ENCODE measurements around the gene ZNF593.

Gene ZNF593

GRCh38 chr1:26125946-26126320 lies 43.8 kb upstream of the ZNF593 start:
- H3K4me3 ChIP-seq (ENCODE audit: control insufficient read depth, low read depth, low read length) = no peak overlapping the region

DNA sequence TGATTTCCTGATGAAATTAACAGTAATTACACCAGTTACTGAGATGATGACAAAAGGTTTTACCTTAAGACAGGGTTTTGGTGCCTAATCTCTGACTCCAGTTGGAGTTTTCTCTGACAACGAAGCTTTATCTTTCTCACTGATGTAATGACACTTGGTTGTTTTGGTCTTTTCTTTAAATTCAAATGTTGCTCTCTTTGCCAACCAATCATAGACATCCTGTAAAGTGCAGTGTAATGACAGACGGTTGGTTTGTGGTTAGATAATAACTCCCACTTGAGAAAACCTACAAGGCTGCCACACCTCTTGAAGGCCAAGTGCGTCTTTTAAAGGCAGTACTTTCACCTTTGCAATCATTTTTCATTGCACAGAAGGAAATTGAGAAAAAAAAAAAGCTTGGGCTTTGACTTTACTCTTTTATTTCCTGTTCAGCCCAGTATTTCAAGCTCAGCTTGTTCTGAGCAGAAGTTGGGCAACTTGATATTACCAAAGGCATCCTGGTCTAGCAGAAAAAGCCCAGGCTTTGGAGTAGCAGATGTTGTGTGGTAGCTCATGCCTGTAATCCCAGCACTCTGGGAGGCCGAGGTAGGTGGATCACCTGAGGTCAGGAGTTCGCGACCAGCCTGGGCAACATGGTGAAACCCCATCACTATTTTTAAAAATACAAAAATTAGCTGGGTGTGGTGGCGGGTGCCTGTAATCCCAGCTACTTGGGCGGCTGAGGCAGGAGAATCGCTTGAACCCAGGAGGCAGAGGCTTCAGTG lies 43.2 kb upstream of the ZNF593 start:
- H3K4me3 ChIP-seq (ENCODE audit: control insufficient read depth, low read depth, low read length) = no peak overlapping the region
- TF ChIP-seq CTCF (IDR thresholded peaks at IDR 0.05; ENCODE audit: control insufficient read depth, insufficient read depth, low read depth, low read length, missing control alignments) = no peak
- DNase-seq (ENCODE audit: low read depth) = no peak

More at GRCh38 chr1:26125946-26126320, 43.8 kb upstream of the ZNF593 start:
- no peak for TF ChIP-seq CTCF (IDR thresholded peaks at IDR 0.05; ENCODE audit: control insufficient read depth, insufficient read depth, low read depth, low read length, missing control alignments)
- no peak for DNase-seq (ENCODE audit: low read depth)

DNA sequence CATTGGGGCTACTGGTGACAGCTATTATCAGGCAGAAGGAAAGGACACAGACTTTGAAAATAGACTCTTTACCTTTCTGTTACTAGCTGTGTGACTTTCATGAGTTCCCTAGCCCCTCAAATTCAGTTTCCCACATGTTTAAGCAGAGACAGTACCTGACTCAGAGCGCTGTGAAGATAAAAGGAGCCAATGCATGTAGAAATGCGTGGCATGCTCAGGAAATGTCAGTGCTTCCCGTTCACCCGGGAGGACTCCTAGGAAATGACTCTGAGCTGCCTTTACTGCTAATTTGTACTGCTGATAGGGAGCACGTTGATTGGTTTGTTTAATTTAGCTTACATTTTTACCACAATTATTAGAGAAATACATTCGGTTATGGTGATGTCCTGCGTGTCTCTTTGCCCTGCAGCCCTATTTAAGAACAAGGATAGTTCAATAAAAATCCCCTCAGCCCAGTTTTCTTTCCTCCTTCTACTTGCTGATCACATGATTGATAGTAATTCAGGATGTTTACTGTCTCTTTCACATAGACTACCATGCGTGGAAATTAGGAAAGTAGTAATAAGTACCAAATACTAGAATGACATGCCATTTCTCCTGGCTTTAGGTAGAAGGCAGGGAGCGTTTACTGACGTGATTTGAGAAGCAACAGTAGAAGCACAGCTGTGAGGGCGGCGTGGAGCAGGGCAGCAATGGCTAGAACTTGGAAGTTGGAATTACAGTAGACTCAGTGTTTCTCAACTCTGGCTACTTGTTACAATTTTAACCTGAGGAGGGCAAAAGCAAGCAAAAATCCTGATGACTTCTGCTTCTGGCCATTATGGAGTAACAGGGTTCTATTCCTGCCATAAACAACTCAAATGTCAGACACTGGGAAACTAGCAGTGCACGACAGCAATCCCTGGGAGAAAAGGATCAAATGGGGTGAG lies 42.2 kb upstream of the ZNF593 start:
- no peak for TF ChIP-seq CTCF (IDR thresholded peaks at IDR 0.05; ENCODE audit: control insufficient read depth, insufficient read depth, low read depth, low read length, missing control alignments)
- DNase-seq (ENCODE audit: low read depth) = no peak
- no peak overlapping the region for H3K4me3 ChIP-seq (ENCODE audit: control insufficient read depth, low read depth, low read length)

DNA sequence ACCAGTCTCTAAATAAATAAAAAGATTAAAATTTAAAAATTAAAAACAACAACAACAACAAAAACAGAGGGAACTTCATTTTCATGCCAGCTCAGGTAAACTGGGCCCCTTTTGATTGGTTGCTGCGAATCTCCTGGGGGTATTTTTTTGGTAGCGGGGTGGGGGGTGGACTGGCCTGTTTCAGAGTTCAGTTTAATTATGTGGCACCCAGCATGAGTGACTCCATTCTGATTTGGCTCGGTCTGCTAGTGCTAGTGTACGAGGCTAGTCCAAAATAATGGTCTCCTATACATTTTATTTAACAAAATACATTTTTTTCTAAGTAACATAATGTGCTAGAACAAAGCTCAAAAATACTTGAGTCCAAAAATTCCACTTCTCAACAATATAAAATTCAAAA lies 39.9 kb upstream of the ZNF593 start:
- no peak overlapping the region for H3K4me3 ChIP-seq (ENCODE audit: control insufficient read depth, low read depth, low read length)
- no peak for TF ChIP-seq CTCF (IDR thresholded peaks at IDR 0.05; ENCODE audit: control insufficient read depth, insufficient read depth, low read depth, low read length, missing control alignments)
- DNase-seq (ENCODE audit: low read depth) = no peak

GRCh38 chr1:26130695-26131094 lies 39.0 kb upstream of the ZNF593 start:
- DNase-seq (ENCODE audit: low read depth) = no peak

More at GRCh38 chr1:26130695-26131094, 39.0 kb upstream of the ZNF593 start:
- TF ChIP-seq CTCF (IDR thresholded peaks at IDR 0.05; ENCODE audit: control insufficient read depth, insufficient read depth, low read depth, low read length, missing control alignments) = no peak
- H3K4me3 ChIP-seq (ENCODE audit: control insufficient read depth, low read depth, low read length) = no peak overlapping the region
